Adrenal gland (tissue), 5 donors: ENCODE results near the gene COIL.

ENCODE experiments used
- CTCF ChIP-seq, 6 experiments: fragments of 450-650 bp in 4 of 6; fragments of 200-600 bp in 2 of 6; sonication (generic) in 1 of 6; IDR thresholded peaks; 1 replicate in 5 of 6; 2 replicates in 1 of 6; pipeline versions ENCODE4 v1.5.1 to v1.8.0; 2016 to 2021; ENCODE audit warnings: antibody characterized with exemption in 6 of 6, mild to moderate bottlenecking in 2 of 6, moderate library complexity in 1 of 6
- POLR2A ChIP-seq, 2 donors: fragments of 450-650 bp; IDR thresholded peaks; one replicate each; pipeline ENCODE4 v1.6.1; 2017; ENCODE audit warnings: antibody characterized with exemption in 2 of 2, mild to moderate bottlenecking in 2 of 2, moderate library complexity in 1 of 2
- donor health status: DM: no; HTN: no; CAD: no.

DNA sequence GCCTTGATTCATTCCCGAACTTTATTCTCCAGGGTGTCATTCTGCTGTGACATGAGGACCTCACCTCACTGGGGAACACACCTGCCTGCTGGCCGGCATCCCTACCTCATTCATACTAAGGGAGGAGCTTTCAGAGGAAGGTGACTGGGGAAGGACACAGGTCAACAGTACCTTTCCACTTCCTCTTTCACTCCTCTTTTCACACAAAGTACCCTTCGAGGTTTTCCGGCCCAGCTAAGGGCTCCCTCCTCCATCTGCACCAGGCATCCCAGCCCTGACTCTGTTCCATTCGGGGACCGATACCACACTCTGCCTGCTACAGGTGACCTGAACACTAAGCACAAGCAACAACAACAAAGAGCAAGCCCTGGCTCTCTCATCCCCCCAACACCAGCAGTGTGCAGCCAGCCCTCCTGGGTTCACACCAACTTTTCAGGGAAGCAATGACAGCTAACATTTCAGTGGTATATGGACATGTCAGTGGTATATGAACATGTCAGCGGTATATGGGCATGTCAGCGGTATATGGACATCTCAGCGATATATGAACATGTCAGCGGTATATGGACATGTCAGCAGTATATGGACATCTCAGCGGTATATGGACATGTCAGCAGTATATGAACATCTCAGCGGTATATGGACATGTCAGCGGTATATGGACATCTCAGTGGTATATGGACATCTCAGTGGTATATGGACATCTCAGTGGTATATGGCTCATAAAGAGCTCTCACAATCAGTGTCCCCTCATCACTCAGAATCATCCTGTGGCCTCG lies 63.0 kb downstream of the COIL start:
- no peak for TF ChIP-seq CTCF (IDR thresholded peaks at IDR 0.05)
- no peak for TF ChIP-seq POLR2A (IDR thresholded peaks at IDR 0.05)
